ES-I3 (cell line): ENCODE data around the gene FNDC3A.

ENCODE experiments used
- H3K36me3 ChIP-seq: 2 replicates; pipeline ENCODE4 v1.6.1; 2013; ENCODE audit warnings: mild to moderate bottlenecking, low read length, control low read depth, moderate library complexity; ENCODE audit not compliant: insufficient read depth
- H3K4me1 ChIP-seq: 2 replicates; pipeline ENCODE4 v1.6.1; 2013; ENCODE audit warnings: mild to moderate bottlenecking, control low read depth, low read length; ENCODE audit not compliant: insufficient read depth
- H3K9ac ChIP-seq: 2 replicates; pipeline ENCODE4 v1.6.1; 2013; ENCODE audit warnings: low read depth, mild to moderate bottlenecking, low read length, moderate library complexity
- H3K9me3 ChIP-seq: 2 replicates; pipeline ENCODE4 v1.6.1; 2013; ENCODE audit warnings: mild to moderate bottlenecking, low read length, moderate library complexity; ENCODE audit not compliant: control insufficient read depth, insufficient read depth

The FNDC3A gene

GRCh38 chr13:49210669-49211068, 235.0 kb downstream of the FNDC3A start:
- no peaks in the 10 kb centered on the region for H3K9me3 ChIP-seq
- 0 out of 2 replicates have a peak, but pooled peaks cover 3% of the 10 kb centered on the region for H3K36me3 ChIP-seq
- H3K4me1 ChIP-seq = peaks cover 9% of the 10 kb centered on the region; the same call in 1 of the 2 replicates
- no peak overlapping the region for H3K9ac ChIP-seq

DNA sequence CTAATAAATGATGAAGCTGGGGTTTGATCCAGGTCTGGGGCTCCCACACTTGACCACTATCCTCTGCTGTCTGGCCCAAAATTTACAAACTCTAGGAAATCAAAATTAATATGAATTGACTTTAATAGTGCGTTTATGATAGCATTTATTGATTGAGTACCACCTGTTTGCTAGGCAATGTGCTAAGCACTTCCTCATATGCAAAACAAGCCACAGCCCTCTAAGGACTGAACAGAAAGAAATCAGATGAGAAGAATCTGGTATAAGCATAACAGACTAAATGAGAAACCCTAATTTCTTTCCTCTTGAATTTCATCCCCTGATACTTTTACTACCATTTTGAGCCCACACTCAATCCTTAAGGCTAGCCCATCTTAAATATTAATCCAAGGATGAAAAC, 237.8 kb downstream of the FNDC3A start:
- no peaks in the 10 kb centered on the region for H3K9me3 ChIP-seq
- H3K4me1 ChIP-seq = peaks cover 9% of the 10 kb centered on the region; the same call in 1 of the 2 replicates

GRCh38 chr13:49213997-49214916, 238.5 kb downstream of the FNDC3A start:
- no peak overlapping the region for H3K9ac ChIP-seq
- no peaks in the 10 kb centered on the region for H3K36me3 ChIP-seq
- peaks cover 9% of the 10 kb centered on the region; the same call in 1 of the 2 replicates for H3K4me1 ChIP-seq
- H3K9me3 ChIP-seq = no peaks in the 10 kb centered on the region

More for the DNA sequence above, 237.8 kb downstream of the FNDC3A start:
- no peak overlapping the region for H3K9ac ChIP-seq
- H3K36me3 ChIP-seq = no peaks in the 10 kb centered on the region

DNA sequence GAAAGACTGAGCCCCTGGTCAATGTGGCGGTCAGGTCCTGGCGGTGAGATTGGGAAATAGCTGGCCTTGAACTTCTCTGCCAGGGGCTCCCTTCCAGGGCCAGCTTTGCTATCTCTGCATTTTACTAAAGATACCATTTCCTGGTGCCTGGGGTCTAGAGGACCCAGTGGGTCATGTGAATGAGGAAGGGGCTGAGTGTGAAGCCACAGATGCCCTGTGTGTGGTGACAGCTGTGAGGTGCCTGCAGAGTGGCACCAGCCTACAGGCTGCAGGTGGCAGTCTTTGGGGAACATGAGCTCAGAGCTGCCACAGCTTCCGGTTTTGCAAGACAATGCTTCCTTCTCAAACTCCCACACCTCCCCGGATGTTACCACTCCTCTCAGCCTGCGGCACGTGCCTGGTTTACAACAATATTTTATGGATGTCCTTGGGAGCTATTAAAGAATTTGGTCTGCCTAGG, 239.2 kb downstream of the FNDC3A start:
- no peak overlapping the region for H3K9ac ChIP-seq
- H3K4me1 ChIP-seq = peaks cover 9% of the 10 kb centered on the region; the same call in 1 of the 2 replicates

GRCh38 chr13:49216334-49216733, 240.6 kb downstream of the FNDC3A start:
- Histone ChIP-seq H3K9me3 (no peaks in the 10 kb centered on the region), H3K36me3 (no peaks in the 10 kb centered on the region), H3K9ac (no peak overlapping the region), H3K4me1 (peaks cover 9% of the 10 kb centered on the region; the same call in 1 of the 2 replicates)

More for the DNA sequence above, 239.2 kb downstream of the FNDC3A start:
- no peaks in the 10 kb centered on the region for H3K9me3 ChIP-seq
- no peaks in the 10 kb centered on the region for H3K36me3 ChIP-seq

DNA sequence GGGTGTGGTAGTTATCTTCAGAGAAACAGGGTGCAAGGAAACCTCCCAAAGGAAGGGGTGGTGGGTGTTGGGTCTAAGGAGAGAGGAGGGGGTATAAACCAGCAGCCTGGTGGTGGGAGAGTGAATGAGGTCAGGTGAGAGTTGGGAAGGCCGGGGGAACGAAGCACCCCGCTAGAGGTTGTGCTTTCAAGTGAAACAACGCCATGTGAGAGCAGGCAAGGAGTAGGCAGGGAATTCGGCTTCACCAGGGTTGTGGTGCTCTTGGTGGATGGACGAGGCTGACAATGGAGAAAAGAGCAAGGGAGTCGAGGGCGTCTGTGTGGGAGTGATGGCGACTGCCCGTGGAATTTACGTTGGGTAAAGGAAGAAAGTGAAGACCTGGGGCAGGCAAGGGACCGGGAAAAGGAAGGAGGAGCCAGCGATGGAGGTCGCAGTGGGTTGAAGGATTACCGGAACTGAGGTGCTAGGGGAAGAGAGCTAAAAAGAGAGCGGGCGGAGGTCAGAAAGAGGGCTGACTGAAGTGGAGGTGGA, 242.3 kb downstream of the FNDC3A start:
- H3K9me3 ChIP-seq = no peaks in the 10 kb centered on the region

GRCh38 chr13:49218493-49219051, 242.9 kb downstream of the FNDC3A start:
- H3K4me1 ChIP-seq = peaks cover 9% of the 10 kb centered on the region; the same call in 1 of the 2 replicates
- H3K9ac ChIP-seq = peak overlapping the region; percentile 52; the same call in 1 of the 2 replicates
- H3K9me3 ChIP-seq = no peaks in the 10 kb centered on the region
- no peaks in the 10 kb centered on the region for H3K36me3 ChIP-seq

More for the DNA sequence above, 242.3 kb downstream of the FNDC3A start:
- H3K9ac ChIP-seq = peak overlapping the region; percentile 52; the same call in 1 of the 2 replicates
- H3K4me1 ChIP-seq = peaks cover 9% of the 10 kb centered on the region; the same call in 1 of the 2 replicates
- no peaks in the 10 kb centered on the region for H3K36me3 ChIP-seq

GRCh38 chr13:49219647-49220035, 243.9 kb downstream of the FNDC3A start:
- H3K9me3 ChIP-seq = no peaks in the 10 kb centered on the region
- peak overlapping the region; percentile 65 for H3K9ac ChIP-seq
- H3K36me3 ChIP-seq = no peaks in the 10 kb centered on the region
- H3K4me1 ChIP-seq = peaks cover 3% of the 10 kb centered on the region; the same call in 1 of the 2 replicates

DNA sequence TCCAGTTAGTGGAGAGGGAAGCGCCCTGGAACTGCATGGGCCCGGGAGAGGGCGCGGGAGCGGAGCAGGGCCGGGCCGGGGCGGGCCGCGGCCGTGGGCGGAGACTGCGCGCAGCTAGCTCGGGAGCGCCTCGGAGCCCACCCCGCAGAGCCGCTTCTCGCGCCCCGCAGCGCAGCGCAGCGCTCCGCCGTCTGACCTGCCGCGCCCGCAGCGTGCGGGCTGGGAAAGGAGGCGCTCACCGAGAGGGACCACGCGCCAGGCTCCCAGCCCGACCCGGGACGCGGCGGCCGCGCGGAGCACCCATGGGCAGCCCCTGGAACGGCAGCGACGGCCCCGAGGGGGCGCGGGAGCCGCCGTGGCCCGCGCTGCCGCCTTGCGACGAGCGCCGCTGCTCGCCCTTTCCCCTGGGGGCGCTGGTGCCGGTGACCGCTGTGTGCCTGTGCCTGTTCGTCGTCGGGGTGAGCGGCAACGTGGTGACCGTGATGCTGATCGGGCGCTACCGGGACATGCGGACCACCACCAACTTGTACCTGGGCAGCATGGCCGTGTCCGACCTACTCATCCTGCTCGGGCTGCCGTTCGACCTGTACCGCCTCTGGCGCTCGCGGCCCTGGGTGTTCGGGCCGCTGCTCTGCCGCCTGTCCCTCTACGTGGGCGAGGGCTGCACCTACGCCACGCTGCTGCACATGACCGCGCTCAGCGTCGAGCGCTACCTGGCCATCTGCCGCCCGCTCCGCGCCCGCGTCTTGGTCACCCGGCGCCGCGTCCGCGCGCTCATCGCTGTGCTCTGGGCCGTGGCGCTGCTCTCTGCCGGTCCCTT, 244.5 kb downstream of the FNDC3A start, which contains the start of gene MLNR:
Gene MLNR (plus strand): TSS at position 303 of the 820 bp plus-strand sequence. CDS start 0 bp downstream, at position 303.
- peak within 1 kb of the TSS; percentile 65 for H3K9ac ChIP-seq
- H3K36me3 ChIP-seq = no peaks in the 10 kb centered on the region
- no peaks in the 10 kb centered on the region for H3K9me3 ChIP-seq
- no peaks in the 10 kb centered on the region; the same call in 1 of the 2 replicates for H3K4me1 ChIP-seq

DNA sequence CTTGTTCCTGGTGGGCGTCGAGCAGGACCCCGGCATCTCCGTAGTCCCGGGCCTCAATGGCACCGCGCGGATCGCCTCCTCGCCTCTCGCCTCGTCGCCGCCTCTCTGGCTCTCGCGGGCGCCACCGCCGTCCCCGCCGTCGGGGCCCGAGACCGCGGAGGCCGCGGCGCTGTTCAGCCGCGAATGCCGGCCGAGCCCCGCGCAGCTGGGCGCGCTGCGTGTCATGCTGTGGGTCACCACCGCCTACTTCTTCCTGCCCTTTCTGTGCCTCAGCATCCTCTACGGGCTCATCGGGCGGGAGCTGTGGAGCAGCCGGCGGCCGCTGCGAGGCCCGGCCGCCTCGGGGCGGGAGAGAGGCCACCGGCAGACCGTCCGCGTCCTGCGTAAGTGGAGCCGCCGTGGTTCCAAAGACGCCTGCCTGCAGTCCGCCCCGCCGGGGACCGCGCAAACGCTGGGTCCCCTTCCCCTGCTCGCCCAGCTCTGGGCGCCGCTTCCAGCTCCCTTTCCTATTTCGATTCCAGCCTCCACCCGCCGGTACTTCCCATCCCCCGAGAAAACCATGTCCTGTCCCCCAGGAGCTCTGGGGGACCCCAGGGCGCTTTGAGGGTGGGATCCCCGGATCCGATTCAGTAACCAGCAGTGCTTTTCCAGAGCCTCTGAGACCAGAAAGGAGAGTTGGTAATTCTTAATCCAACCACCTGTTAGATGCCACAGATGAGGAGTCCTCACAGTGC, 245.3 kb downstream of the FNDC3A start:
- no peaks in the 10 kb centered on the region; the same call in 1 of the 2 replicates for H3K4me1 ChIP-seq
- peak overlapping the region; percentile 65; the same call in 1 of the 2 replicates for H3K9ac ChIP-seq
- no peaks in the 10 kb centered on the region for H3K9me3 ChIP-seq
- H3K36me3 ChIP-seq = no peaks in the 10 kb centered on the region

DNA sequence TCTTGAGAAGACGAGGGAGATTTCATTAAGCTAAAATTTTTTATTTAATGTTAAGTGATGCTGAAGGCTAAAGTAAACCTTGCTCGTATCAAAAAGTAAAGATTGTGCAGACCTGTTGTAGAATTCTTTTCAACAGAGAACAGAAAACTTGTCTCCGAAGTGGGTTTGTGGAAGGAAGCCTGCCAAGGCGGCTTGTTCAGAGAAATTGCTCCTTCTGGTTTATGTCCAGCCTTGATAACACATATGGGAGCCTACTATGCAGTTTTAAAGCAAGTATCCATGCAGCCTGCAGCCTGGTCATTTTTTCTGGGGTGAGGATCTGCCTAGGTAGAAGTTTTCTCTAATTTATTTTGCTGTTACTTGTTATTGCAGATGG, 245.9 kb downstream of the FNDC3A start:
- no peaks in the 10 kb centered on the region; the same call in 1 of the 2 replicates for H3K4me1 ChIP-seq
- no peaks in the 10 kb centered on the region for H3K9me3 ChIP-seq
- H3K9ac ChIP-seq = peak overlapping the region; percentile 65; the same call in 1 of the 2 replicates

DNA sequence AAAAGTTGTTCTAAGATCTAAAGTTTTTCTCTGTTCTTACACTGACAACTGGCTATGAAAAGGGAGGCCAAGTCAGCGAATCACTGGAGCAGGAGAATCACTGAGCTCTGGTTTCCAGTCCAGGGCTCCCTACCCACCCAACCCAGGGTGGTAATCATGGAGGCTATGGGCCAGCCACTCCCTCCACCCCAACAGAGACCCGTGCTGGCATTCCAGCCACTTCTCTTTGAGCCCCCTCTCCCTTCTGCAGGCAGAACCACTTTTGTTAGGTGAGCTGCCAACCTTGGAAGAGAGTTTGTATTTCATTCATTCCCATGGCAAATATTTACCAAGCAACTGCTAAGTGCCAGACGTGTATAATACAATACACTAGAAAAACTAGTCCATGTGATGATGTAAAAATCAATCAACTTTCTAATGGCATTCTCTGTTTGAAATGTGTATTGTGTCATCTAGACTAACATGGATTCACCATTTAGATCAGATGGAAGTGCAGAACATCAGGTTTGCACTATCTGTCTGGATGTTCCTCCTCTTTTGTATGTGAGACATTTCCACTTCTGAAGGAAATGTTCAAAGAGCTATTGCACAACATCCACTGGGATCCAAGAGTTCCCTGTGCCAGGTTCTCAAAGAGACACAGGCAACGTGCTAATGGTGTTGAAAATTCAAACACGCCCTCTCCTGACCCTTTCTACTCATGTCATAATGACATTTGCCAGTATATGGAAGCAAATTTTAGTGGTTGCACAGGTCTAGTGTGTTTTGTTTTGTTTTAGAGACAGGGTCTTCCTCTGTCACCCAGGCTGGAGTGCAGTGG, 249.7 kb downstream of the FNDC3A start:
- H3K4me1 ChIP-seq = no peaks in the 10 kb centered on the region
- no peak overlapping the region for H3K9ac ChIP-seq
- no peaks in the 10 kb centered on the region for H3K36me3 ChIP-seq
- H3K9me3 ChIP-seq = no peaks in the 10 kb centered on the region

More for the DNA sequence above, 245.9 kb downstream of the FNDC3A start:
- no peaks in the 10 kb centered on the region for H3K36me3 ChIP-seq
